ENCODE data around the gene IQGAP2.

- TF ChIP-seq POLR2A (IDR thresholded peaks at IDR 0.05) (no peak), CTCF (IDR thresholded peaks at IDR 0.05) (no peak), EP300 (IDR thresholded peaks at IDR 0.05; ENCODE audit: low read depth) (no peak), POLR2AphosphoS5 (IDR thresholded peaks at IDR 0.05) (no peak)
These were observed 110.4 kb downstream of the IQGAP2 start for GRCh38 chr5:76513476-76513875.

Data from transverse colon (tissue), 4 donors.